ENCODE data around the gene MYO18B.

GRCh38 chr22:25838960-25839741 lies 97.2 kb downstream of the MYO18B start:
- no peak for TF ChIP-seq SUZ12 (IDR thresholded peaks at IDR 0.05; ENCODE audit: extremely low read depth, insufficient read depth, insufficient read length)
- TF ChIP-seq YY1 (IDR thresholded peaks at IDR 0.05; ENCODE audit: insufficient read depth, insufficient read length): no peak
